GM12872 (cell line): ENCODE results near the gene SAG.

Experiments
- TF ChIP-seq, protein P1 (sequence below): IDR thresholded peaks from 3 replicates; pipeline ENCODE4 v1.5.1; 2011; ENCODE audit warnings: low read depth, mild to moderate bottlenecking, low read length, moderate library complexity; ENCODE audit not compliant: insufficient read depth

SAG gene

GRCh38 chr2:233373316-233373715, 65.7 kb downstream of the SAG start:
- TF ChIP-seq, protein P1, sequence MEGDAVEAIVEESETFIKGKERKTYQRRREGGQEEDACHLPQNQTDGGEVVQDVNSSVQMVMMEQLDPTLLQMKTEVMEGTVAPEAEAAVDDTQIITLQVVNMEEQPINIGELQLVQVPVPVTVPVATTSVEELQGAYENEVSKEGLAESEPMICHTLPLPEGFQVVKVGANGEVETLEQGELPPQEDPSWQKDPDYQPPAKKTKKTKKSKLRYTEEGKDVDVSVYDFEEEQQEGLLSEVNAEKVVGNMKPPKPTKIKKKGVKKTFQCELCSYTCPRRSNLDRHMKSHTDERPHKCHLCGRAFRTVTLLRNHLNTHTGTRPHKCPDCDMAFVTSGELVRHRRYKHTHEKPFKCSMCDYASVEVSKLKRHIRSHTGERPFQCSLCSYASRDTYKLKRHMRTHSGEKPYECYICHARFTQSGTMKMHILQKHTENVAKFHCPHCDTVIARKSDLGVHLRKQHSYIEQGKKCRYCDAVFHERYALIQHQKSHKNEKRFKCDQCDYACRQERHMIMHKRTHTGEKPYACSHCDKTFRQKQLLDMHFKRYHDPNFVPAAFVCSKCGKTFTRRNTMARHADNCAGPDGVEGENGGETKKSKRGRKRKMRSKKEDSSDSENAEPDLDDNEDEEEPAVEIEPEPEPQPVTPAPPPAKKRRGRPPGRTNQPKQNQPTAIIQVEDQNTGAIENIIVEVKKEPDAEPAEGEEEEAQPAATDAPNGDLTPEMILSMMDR = no peak

DNA sequence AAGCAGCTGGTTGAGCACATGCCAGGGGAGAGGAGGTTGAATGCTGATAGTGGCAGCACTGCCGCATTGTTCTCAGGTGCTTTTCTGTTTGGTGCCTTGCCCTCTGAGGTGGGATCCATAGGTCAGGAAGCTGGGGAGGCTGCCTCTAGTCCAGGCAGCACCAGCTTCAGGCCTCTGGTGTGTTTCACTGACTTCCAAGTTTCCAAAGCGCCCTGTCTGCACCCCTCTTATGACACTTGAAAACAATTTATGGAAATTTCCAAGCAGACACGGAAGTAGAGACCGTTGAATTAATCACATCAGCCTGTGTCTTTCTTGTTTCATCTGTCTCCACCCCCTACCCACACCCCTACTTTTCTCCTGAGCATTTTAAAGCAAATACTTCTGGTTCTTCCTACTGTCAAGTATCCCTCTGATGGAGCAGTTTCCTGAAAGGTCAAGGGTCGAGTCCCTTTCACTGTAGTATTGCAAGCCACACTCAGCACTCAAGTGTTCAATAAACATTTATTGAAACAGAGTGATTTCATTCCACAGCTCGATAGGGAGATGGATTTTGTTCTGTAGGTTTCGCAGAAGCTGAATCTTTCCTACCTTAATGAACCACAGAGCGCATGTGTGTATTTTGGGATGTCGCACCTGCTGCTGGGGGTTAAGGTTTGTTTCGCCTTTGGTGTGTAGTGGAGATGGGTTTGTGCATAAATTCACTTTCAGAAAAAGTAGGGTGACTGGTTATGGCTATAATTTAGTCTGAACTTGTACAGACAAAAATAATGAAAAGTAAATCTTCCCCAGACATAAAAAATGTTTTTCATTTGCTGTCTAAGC, 68.1 kb downstream of the SAG start:
- TF ChIP-seq, protein P1 = no peak

GRCh38 chr2:233379034-233379433, 71.4 kb downstream of the SAG start:
- TF ChIP-seq, protein P1 = no peak

DNA sequence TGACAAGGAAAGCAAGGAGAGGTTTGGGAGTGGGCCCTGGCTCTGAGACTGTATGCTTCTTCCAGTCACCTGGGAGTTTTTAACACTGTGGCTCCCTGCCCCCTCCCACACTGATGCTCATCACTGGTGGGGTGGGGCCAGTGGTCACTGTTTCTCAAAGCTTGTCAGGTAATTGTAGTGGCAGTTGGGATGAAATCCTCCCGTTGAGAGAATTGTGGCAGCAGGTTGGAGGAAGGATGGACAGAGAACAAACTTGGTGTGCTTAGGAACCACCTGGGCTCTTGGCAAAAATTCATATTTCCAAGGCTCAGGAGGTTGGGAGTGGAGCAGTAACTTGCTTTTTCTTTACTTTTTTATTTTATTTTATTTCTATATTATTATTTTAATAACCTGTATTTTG, 71.8 kb downstream of the SAG start:
- TF ChIP-seq, protein P1 = no peak

DNA sequence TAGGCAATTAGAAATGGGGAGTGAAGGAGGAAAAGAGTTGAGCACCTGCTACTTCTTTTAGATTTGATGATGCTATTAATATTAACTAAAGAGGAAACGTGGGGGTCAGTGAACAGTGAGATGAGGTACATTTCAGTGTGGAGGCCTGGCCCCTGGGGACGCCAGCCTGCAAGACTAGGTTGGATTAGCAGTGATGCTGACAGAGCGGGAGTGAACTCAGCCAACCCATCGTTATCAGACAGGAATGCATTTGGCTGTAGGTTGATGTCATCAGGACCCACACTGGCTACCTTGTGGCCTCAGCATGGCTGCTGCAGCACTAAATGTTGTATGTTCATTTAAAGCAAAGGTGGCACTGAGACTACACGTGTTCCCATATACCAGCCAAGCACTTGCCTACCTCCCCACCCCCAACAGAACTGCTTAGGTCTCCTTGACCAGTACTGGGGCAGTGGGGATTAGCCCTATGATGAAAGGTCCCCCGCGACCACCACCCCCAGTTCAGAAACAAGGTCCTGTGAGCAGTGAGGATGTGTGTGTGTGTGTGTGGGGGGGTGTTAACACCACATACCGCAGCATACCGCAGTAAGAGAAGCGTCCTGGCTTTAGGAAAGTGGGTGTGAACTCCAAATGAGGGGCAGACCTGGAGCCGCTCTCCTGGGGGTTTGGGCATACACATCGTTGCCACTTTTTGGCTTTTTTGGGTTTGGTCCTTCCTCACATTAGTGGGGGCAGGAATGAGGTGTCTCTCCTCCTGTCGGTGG, 72.7 kb downstream of the SAG start:
- TF ChIP-seq, protein P1 = no peak

DNA sequence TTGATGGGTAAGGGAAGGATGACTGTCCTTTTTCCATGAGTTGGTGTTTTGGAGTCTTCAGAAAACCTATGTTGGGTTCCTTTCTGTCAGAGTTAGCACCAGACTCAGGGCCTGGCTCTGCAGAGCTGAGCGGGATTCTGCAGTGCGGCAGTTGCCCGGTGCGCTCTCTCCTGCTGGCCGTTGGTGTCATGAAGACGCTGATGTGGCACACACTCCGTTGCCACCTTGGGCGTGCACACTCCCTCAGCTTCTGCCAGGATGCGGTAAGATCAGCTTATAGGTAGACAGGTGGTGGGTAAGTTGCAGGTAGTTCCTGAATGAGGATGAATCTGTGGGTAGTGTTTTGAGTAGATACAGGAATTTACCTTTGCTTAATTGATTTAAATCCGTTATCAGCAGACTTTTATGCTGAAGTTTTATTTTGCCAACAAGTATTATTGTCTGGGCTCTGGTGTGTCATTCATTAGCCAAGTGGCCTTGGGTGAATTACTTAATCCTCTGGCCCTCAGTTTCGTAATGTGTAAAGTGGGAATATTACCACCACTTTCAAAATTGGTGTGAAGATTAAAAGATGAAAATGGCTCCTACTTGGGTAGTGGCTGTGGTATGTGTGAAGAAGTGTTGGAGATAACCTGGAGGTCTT, 73.5 kb downstream of the SAG start:
- TF ChIP-seq, protein P1 = 0 out of 3 replicates have a peak, but pooled peaks have one; percentile 17

DNA sequence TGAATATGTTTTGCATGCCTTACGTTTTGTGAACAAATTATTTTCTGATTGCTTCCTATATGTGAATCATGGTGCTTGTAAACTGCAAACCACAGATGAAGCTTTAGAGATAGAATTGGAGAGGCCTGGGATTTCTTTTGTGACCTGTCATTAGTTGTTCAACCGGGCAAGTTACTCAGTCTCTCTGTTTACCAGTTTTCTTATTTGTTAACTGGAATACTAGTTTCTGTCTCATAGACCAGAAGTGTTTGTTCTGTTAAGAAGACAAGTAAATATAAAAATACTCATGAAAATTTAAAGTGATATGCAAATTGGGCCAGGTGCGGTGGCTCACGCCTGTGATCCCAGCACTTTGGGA, 74.0 kb downstream of the SAG start:
- TF ChIP-seq, protein P1 = no peak
